Prostate gland (tissue), 2 donors: ENCODE measurements around the gene PNLDC1.
A peak's percentile ranks its signal among the peaks of the same experiment; 100 is the strongest.
"Not testable (repeated sequence)": the region's sequence is repeated elsewhere in the genome, so short reads cannot be mapped to it uniquely, and the experiment has no call there.

Source experiments
- CTCF ChIP-seq, 4 experiments: fragments of 200-600 bp in 2 of 4; fragments of 450-650 bp in 2 of 4; sonication (generic) in 2 of 4; IDR thresholded peaks; 1 replicate in 3 of 4; 2 replicates in 1 of 4; pipeline ENCODE4 v1.5.1; 2016 to 2019; ENCODE audit warnings: antibody characterized with exemption in 4 of 4, mild to moderate bottlenecking in 2 of 4, moderate library complexity in 2 of 4
- POLR2A ChIP-seq: fragments of 450-650 bp; IDR thresholded peaks from one replicate; pipeline ENCODE4 v1.6.1; 2016; ENCODE audit warnings: antibody characterized with exemption, mild to moderate bottlenecking
- POLR2AphosphoS5 ChIP-seq: sonication (generic); formaldehyde crosslinking; IDR thresholded peaks from one replicate; pipeline ENCODE4 v1.6.1; 2017; ENCODE audit warnings: antibody characterized with exemption

GRCh38 chr6:159863341-159863740, 63.3 kb downstream of the PNLDC1 start:
- peak in 3 of 4 experiments; percentile 21 to 68 (median 58) for TF ChIP-seq CTCF (IDR thresholded peaks at IDR 0.05)
- not testable (repeated sequence) for TF ChIP-seq POLR2A, POLR2AphosphoS5
